ENCODE results near the gene UGT2B17.
"Not testable (repeated sequence)": the region's sequence is repeated elsewhere in the genome, so short reads cannot be mapped to it uniquely, and the experiment has no call there.

GRCh38 chr4:68568535-68568934 lies 7.6 kb downstream of the UGT2B17 start:
- TF ChIP-seq, protein P1, sequence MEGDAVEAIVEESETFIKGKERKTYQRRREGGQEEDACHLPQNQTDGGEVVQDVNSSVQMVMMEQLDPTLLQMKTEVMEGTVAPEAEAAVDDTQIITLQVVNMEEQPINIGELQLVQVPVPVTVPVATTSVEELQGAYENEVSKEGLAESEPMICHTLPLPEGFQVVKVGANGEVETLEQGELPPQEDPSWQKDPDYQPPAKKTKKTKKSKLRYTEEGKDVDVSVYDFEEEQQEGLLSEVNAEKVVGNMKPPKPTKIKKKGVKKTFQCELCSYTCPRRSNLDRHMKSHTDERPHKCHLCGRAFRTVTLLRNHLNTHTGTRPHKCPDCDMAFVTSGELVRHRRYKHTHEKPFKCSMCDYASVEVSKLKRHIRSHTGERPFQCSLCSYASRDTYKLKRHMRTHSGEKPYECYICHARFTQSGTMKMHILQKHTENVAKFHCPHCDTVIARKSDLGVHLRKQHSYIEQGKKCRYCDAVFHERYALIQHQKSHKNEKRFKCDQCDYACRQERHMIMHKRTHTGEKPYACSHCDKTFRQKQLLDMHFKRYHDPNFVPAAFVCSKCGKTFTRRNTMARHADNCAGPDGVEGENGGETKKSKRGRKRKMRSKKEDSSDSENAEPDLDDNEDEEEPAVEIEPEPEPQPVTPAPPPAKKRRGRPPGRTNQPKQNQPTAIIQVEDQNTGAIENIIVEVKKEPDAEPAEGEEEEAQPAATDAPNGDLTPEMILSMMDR (IDR thresholded peaks at IDR 0.05; ENCODE audit: insufficient read depth, low read length) = not testable (repeated sequence)
- not testable (repeated sequence) for TF ChIP-seq GABPA, POLR2AphosphoS5 (IDR thresholded peaks at IDR 0.05; ENCODE audit: low read depth)

All from HL-60 (cell line).